Liver (tissue), 9 donors: ENCODE data around the gene TNFRSF11A. TPM values are rescaled to one million over a fixed set of nuclear protein-coding genes. Genes with fewer than 3 reads are reported as not detected.

Experiments
- DNase-seq: peaks from one replicate; pipeline ENCODE4 v3.0.0-alpha.2; 2017; ENCODE audit warnings: low spot score
- H3K27ac ChIP-seq, 2 donors: one replicate each; pipeline ENCODE4 v1.7.0; 2013; ENCODE audit warnings: inconsistent platforms in 2 of 2, low read length in 2 of 2, control low read depth in 1 of 2, low read depth in 1 of 2, mild to moderate bottlenecking in 1 of 2
- H3K27me3 ChIP-seq, 4 donors: one replicate each; pipeline versions ENCODE4 v1.6.1 to v1.7.0; 2013; ENCODE audit warnings: low read length in 3 of 4, inconsistent platforms in 1 of 4, mild to moderate bottlenecking in 1 of 4, moderate library complexity in 1 of 4; ENCODE audit not compliant: control insufficient read depth in 4 of 4, insufficient read depth in 4 of 4
- H3K36me3 ChIP-seq, 4 donors: one replicate each; pipeline versions ENCODE4 v1.6.1 to v1.7.0; 2013; ENCODE audit warnings: low read length in 3 of 4, mild to moderate bottlenecking in 3 of 4, low read depth in 1 of 4, moderate library complexity in 1 of 4; ENCODE audit not compliant: control insufficient read depth in 4 of 4, insufficient read depth in 3 of 4
- H3K4me1 ChIP-seq, 4 donors: one replicate each; pipeline versions ENCODE4 v1.6.1 to v1.7.0; 2013; ENCODE audit warnings: low read length in 3 of 4, mild to moderate bottlenecking in 3 of 4, moderate library complexity in 1 of 4; ENCODE audit not compliant: control insufficient read depth in 4 of 4, insufficient read depth in 4 of 4
- H3K4me3 ChIP-seq, 3 donors: one replicate each; pipeline versions ENCODE4 v1.6.1 to v1.7.0; 2013; ENCODE audit warnings: low read length in 3 of 3, control low read depth in 1 of 3, low read depth in 1 of 3, mild to moderate bottlenecking in 1 of 3
- H3K9ac ChIP-seq, 2 donors: one replicate each; pipeline ENCODE4 v1.7.0; 2013; ENCODE audit warnings: low read length in 2 of 2, mild to moderate bottlenecking in 2 of 2, moderate library complexity in 2 of 2, control low read depth in 1 of 2, low read depth in 1 of 2
- H3K9me3 ChIP-seq, 4 donors: one replicate each; pipeline versions ENCODE4 v1.6.1 to v1.7.0; 2013; ENCODE audit warnings: low read length in 3 of 4; ENCODE audit not compliant: control insufficient read depth in 4 of 4
- ATF3 ChIP-seq: IDR thresholded peaks from 2 replicates; pipeline ENCODE4 v1.6.1; 2016; ENCODE audit warnings: antibody characterized with exemption
- CTCF ChIP-seq: fragments of 150-350 bp; IDR thresholded peaks from 2 replicates; pipeline ENCODE4 v1.5.1; 2017; ENCODE audit warnings: improper control_type of control experiment, low read depth, low read length; ENCODE audit not compliant: missing input control
- EGR1 ChIP-seq, 2 donors: IDR thresholded peaks; 2 replicates each; pipeline ENCODE4 v1.6.1; 2016 to 2018; ENCODE audit warnings: antibody characterized with exemption in 2 of 2, low read depth in 2 of 2
- FOXA1 ChIP-seq: IDR thresholded peaks from 2 replicates; pipeline ENCODE4 v1.6.1; 2016; ENCODE audit warnings: antibody characterized with exemption
- GABPA ChIP-seq, 2 donors: IDR thresholded peaks in 1 of 2; conservative IDR thresholded peaks in 1 of 2; 2 replicates each; pipeline ENCODE4 v1.6.1; 2016; ENCODE audit warnings: antibody characterized with exemption in 2 of 2, mild to moderate bottlenecking in 1 of 2, moderate library complexity in 1 of 2
- HNF4A ChIP-seq, 2 donors: conservative IDR thresholded peaks; 2 replicates each; pipeline ENCODE4 v1.6.1; 2016; ENCODE audit warnings: antibody characterized with exemption in 2 of 2, mild to moderate bottlenecking in 2 of 2
- HNF4G ChIP-seq: IDR thresholded peaks from 2 replicates; pipeline ENCODE4 v1.6.1; 2016; ENCODE audit warnings: antibody characterized with exemption
- JUND ChIP-seq, 2 donors: IDR thresholded peaks; 2 replicates each; pipeline ENCODE4 v1.6.1; 2016; ENCODE audit warnings: antibody characterized with exemption in 2 of 2
- MAX ChIP-seq: IDR thresholded peaks from 2 replicates; pipeline ENCODE4 v1.6.1; 2016; ENCODE audit warnings: antibody characterized with exemption
- NR2F2 ChIP-seq: IDR thresholded peaks from 2 replicates; pipeline ENCODE4 v1.6.1; 2016; ENCODE audit warnings: antibody characterized with exemption
- RAD21 ChIP-seq, 2 donors: IDR thresholded peaks; 2 replicates each; pipeline ENCODE4 v1.6.1; 2016; ENCODE audit warnings: antibody characterized with exemption in 2 of 2, mild to moderate bottlenecking in 2 of 2
- REST ChIP-seq: IDR thresholded peaks from 2 replicates; pipeline ENCODE4 v1.6.1; 2016; ENCODE audit warnings: antibody characterized with exemption, mild to moderate bottlenecking
- SP1 ChIP-seq: IDR thresholded peaks from 2 replicates; pipeline ENCODE4 v1.6.1; 2018; ENCODE audit warnings: antibody characterized with exemption, mild to moderate bottlenecking
- TAF1 ChIP-seq: conservative IDR thresholded peaks from 2 replicates; pipeline ENCODE4 v1.6.1; 2016; ENCODE audit warnings: antibody characterized with exemption, mild to moderate bottlenecking
- ZBTB33 ChIP-seq: IDR thresholded peaks from 2 replicates; pipeline ENCODE4 v1.6.1; 2016; ENCODE audit warnings: antibody characterized with exemption
- WGBS: extraction: QIAGEN DNeasy Blood & Tissue Kit; methylation state at CpG from one replicate; pipeline ENCODE4 v1.1.7; 2013; 5-methylcytosine and 5-hydroxymethylcytosine counted together
- polyA plus RNA-seq, 2 donors: library from polyadenylated mRNA; stranded (reverse) in 1 of 2; unstranded in 1 of 2; fragments of 200-250 nt in 1 of 2; fragments of >200 nt in 1 of 2; fragmentation: Nextera tagmentation in 1 of 2; extraction: Ambion mirVana in 1 of 2; gene quantifications; one replicate each; pipeline versions ENCODE4 v1.2.1 to v1.2.3, GENCODE V29; 2013 to 2015
- total RNA-seq, 2 donors: library from RNA; depleted of rRNA; stranded (reverse); fragments of >200 nt; gene quantifications; one replicate each; pipeline ENCODE4 v1.2.3, GENCODE V29; 2014
- donor health status: healthy.
- donor health status: healthy.
- donor health status: healthy.
- donor health status: healthy.
- donor health status: healthy.

The TNFRSF11A gene
- total and polyA plus RNA-seq, 4 donors = 0.32 to 1.8 (median 0.90) TPM

GRCh38 chr18:62332964-62333695, 8.0 kb downstream of the TNFRSF11A start:
- no peak overlapping the region for H3K9ac ChIP-seq
- no peaks in the 10 kb centered on the region for H3K9me3 ChIP-seq
- 88% methylated on average over 13 of the region's 13 CpGs for WGBS
- H3K27ac ChIP-seq = no peak overlapping the region
- H3K4me1 ChIP-seq = no peaks in the 10 kb centered on the region
- TF ChIP-seq JUND (IDR thresholded peaks at IDR 0.05) (no peak), RAD21 (IDR thresholded peaks at IDR 0.05) (no peak), TAF1 (no peak), FOXA1 (no peak), ZBTB33 (no peak), SP1 (no peak), EGR1 (IDR thresholded peaks at IDR 0.05; ENCODE audit: low read depth in 2 of 2) (no peak), NR2F2 (no peak), ATF3 (no peak), REST (no peak), MAX (no peak)
- no peaks in the 10 kb centered on the region for H3K27me3 ChIP-seq
- H3K36me3 ChIP-seq = no peaks in the 10 kb centered on the region
- H3K4me3 ChIP-seq = no peak overlapping the region
- DNase-seq = no peak

- no peak for DNase-seq
- Histone ChIP-seq H3K27me3 (no peaks in the 10 kb centered on the region), H3K27ac (no peak overlapping the region), H3K4me1 (no peaks in the 10 kb centered on the region), H3K4me3 (no peak overlapping the region), H3K9ac (no peak overlapping the region), H3K9me3 (no peaks in the 10 kb centered on the region), H3K36me3 (no peaks in the 10 kb centered on the region)
- 90% methylated on average over 8 of the region's 8 CpGs for WGBS
- no peak for TF ChIP-seq FOXA1
- TF ChIP-seq NR2F2 = no peak
- TF ChIP-seq ATF3 = no peak
- no peak for TF ChIP-seq TAF1
- TF ChIP-seq HNF4A (conservative IDR thresholded peaks at IDR 0.05) = no peak
- no peak for TF ChIP-seq HNF4G
- no peak for TF ChIP-seq MAX
- no peak for TF ChIP-seq GABPA (IDR thresholded peaks at IDR 0.05 in 1 of 2, conservative IDR thresholded peaks at IDR 0.05 in 1 of 2)
- no peak for TF ChIP-seq JUND (IDR thresholded peaks at IDR 0.05)
- no peak for TF ChIP-seq ZBTB33
- no peak for TF ChIP-seq CTCF
- no peak for TF ChIP-seq EGR1 (IDR thresholded peaks at IDR 0.05; ENCODE audit: low read depth in 2 of 2)
- no peak for TF ChIP-seq RAD21 (IDR thresholded peaks at IDR 0.05)
Observed at GRCh38 chr18:62334120-62334519, 9.0 kb downstream of the TNFRSF11A start.
